GM18498 (cell line): ENCODE results near the gene TEX47.

Experiments
- ATAC-seq: cut with Tn5 transposase; IDR thresholded peaks from one replicate; pipeline ENCODE4 v1.9.1; 2021; ENCODE audit warnings: mild to moderate bottlenecking, moderate library complexity; ENCODE audit not compliant: unreplicated experiment

The TEX47 gene

GRCh38 chr7:88756802-88757201 lies 38.7 kb downstream of the TEX47 start:
- no peak for ATAC-seq

- ATAC-seq, result no peak
These were observed 49.4 kb downstream of the TEX47 start for GRCh38 chr7:88746126-88746525.
